ENCODE results near the gene VPS9D1. TPM values are rescaled to one million over a fixed set of nuclear protein-coding genes. Genes with fewer than 3 reads are reported as not detected.
"Not testable (repeated sequence)": the region's sequence is repeated elsewhere in the genome, so short reads cannot be mapped to it uniquely, and the experiment has no call there.

VPS9D1 gene
- total and polyA plus RNA-seq, 3 donors from 2014 or later, result 22.4 to 26.9 (median 25.0) TPM

GRCh38 chr16:89704281-89704680, 16.4 kb downstream of the VPS9D1 start:
- 81 to 84% methylated on average over 13 of the region's 13 CpGs for WGBS, 2 donors
- no peak overlapping the region for H3K4me3 ChIP-seq
- H3K27me3 ChIP-seq, result no peaks in the 10 kb centered on the region
- no peak overlapping the region for H3K27ac ChIP-seq
- intact Hi-C loops (cut with DNase I; ENCODE audit: low total_unique reads), result no loop called here
- DNase-seq, result no peak
- no peaks in the 10 kb centered on the region for H3K9me3 ChIP-seq
- TF ChIP-seq CTCF (IDR thresholded peaks at IDR 0.05) (no peak), POLR2A (IDR thresholded peaks at IDR 0.05) (no peak)
- H3K4me1 ChIP-seq, result peaks cover 13% of the 10 kb centered on the region
- H3K36me3 ChIP-seq (ENCODE audit: low read depth, missing control alignments), result no peaks in the 10 kb centered on the region

GRCh38 chr16:89701425-89702406, 19.0 kb downstream of the VPS9D1 start, which contains the start of gene SPATA2L:
Gene SPATA2L (minus strand): TSS chr16:89701705. CDS start chr16:89701232, 473 bp downstream.
- intact Hi-C loops (cut with DNase I; ENCODE audit: low total_unique reads), result no loop called here
- WGBS, 2 donors, result 1 to 2% methylated on average over 10 to 93 of the region's 97 CpGs
- H3K9me3 ChIP-seq, result no peaks in the 10 kb centered on the region
- H3K4me3 ChIP-seq, result peak within 1 kb of the TSS; percentile 65 to 80
- TF ChIP-seq CTCF (IDR thresholded peaks at IDR 0.05), result no peak
- peak; percentile 75 for TF ChIP-seq POLR2A (IDR thresholded peaks at IDR 0.05)
- H3K36me3 ChIP-seq (ENCODE audit: low read depth, missing control alignments), result no peaks in the 10 kb centered on the region
- H3K4me1 ChIP-seq, result peaks cover 13% of the 10 kb centered on the region
- H3K27me3 ChIP-seq, result no peaks in the 10 kb centered on the region
- H3K27ac ChIP-seq, result peak within 1 kb of the TSS; percentile 73 to 85
- peak; percentile 94 for DNase-seq

GRCh38 chr16:89700649-89701424, 19.9 kb downstream of the VPS9D1 start:
- Histone ChIP-seq H3K27me3 (no peaks in the 10 kb centered on the region), H3K4me1 (peaks cover 13% of the 10 kb centered on the region), H3K4me3 (peak overlapping the region; percentile 65 to 80), H3K36me3 (ENCODE audit: low read depth, missing control alignments) (no peaks in the 10 kb centered on the region), H3K9me3 (no peaks in the 10 kb centered on the region), H3K27ac (peak overlapping the region; percentile 73 to 85)
- TF ChIP-seq CTCF (IDR thresholded peaks at IDR 0.05), result no peak
- no peak for TF ChIP-seq POLR2A (IDR thresholded peaks at IDR 0.05)
- intact Hi-C loops (cut with DNase I; ENCODE audit: low total_unique reads), result no loop called here
- peak; percentile 59 for DNase-seq
- 1 to 2% methylated on average over 25 to 70 of the region's 78 CpGs for WGBS, 2 donors

- no peaks in the 10 kb centered on the region for H3K36me3 ChIP-seq (ENCODE audit: low read depth, missing control alignments)
- 0 to 1% methylated on average over 2 to 30 of the region's 30 CpGs for WGBS, 2 donors
- H3K27me3 ChIP-seq, result no peaks in the 10 kb centered on the region
- intact Hi-C loops (cut with DNase I; ENCODE audit: low total_unique reads), result no loop called here
- peak; percentile 100 for DNase-seq
- TF ChIP-seq POLR2A (IDR thresholded peaks at IDR 0.05), result no peak
- peak; percentile 62 to 87 (median 76) for TF ChIP-seq CTCF (IDR thresholded peaks at IDR 0.05)
- peak overlapping the region; percentile 6 to 80 for H3K4me3 ChIP-seq
- H3K27ac ChIP-seq, result peak overlapping the region; percentile 73 to 85
- no peaks in the 10 kb centered on the region for H3K9me3 ChIP-seq
- H3K4me1 ChIP-seq, result peaks cover 13% of the 10 kb centered on the region
These were observed 20.5 kb downstream of the VPS9D1 start for GRCh38 chr16:89700100-89700648.

- peak overlapping the region in 1 of 2 donors; percentile 80 for H3K4me3 ChIP-seq
- intact Hi-C loops (cut with DNase I; ENCODE audit: low total_unique reads); H3K27me3 ChIP-seq; H3K36me3 ChIP-seq (ENCODE audit: low read depth, missing control alignments); DNase-seq; H3K9me3 ChIP-seq: not testable (repeated sequence)
- WGBS, 2 donors, result 30 to 39% methylated on average over 17 to 18 of the region's 18 CpGs
- peak overlapping the region in 1 of 2 donors; percentile 85 for H3K27ac ChIP-seq
- peaks cover 13% of the 10 kb centered on the region for H3K4me1 ChIP-seq
These were observed 21.0 kb downstream of the VPS9D1 start for GRCh38 chr16:89699629-89700099.

GRCh38 chr16:89698717-89699116, 22.0 kb downstream of the VPS9D1 start:
- H3K27ac ChIP-seq; DNase-seq; H3K4me3 ChIP-seq; H3K27me3 ChIP-seq; H3K9me3 ChIP-seq; intact Hi-C loops (cut with DNase I; ENCODE audit: low total_unique reads); H3K36me3 ChIP-seq (ENCODE audit: low read depth, missing control alignments): not testable (repeated sequence)
- 92 to 95% methylated on average over 14 of the region's 14 CpGs for WGBS, 2 donors
- peaks cover 13% of the 10 kb centered on the region for H3K4me1 ChIP-seq
